ENCODE results near the gene TNFRSF21. TPM values are rescaled to one million over a fixed set of nuclear protein-coding genes. Genes with fewer than 3 reads are reported as not detected.

Gene TNFRSF21
- total RNA-seq, 4 donors from 2014 or later: 3.3 to 7.4 (median 3.9) TPM

GRCh38 chr6:47345761-47346160 is 36.1 kb upstream of the TNFRSF21 start:
- no peak for TF ChIP-seq CTCF (IDR thresholded peaks at IDR 0.05)
- TF ChIP-seq EP300 (IDR thresholded peaks at IDR 0.05): no peak
- TF ChIP-seq POLR2A (IDR thresholded peaks at IDR 0.05): no peak
- TF ChIP-seq POLR2AphosphoS5 (IDR thresholded peaks at IDR 0.05): no peak
- no peaks in the 10 kb centered on the region for H3K27me3 ChIP-seq
- no peaks in the 10 kb centered on the region for H3K4me1 ChIP-seq
- H3K27ac ChIP-seq: no peak overlapping the region
- no peak for DNase-seq (ENCODE audit: low spot score in 2 of 2)
- WGBS: 85% methylated on average over 4 of the region's 4 CpGs
- no peak overlapping the region for H3K4me3 ChIP-seq
- H3K9me3 ChIP-seq: no peaks in the 10 kb centered on the region
- H3K36me3 ChIP-seq: no peaks in the 10 kb centered on the region

- no peak for DNase-seq (ENCODE audit: low spot score in 2 of 2)
These were observed 34.3 kb upstream of the TNFRSF21 start for GRCh38 chr6:47344022-47344421.

GRCh38 chr6:47343600-47343999 is 33.9 kb upstream of the TNFRSF21 start:
- H3K27me3 ChIP-seq: no peaks in the 10 kb centered on the region
- 70% methylated on average over 4 of the region's 4 CpGs for WGBS
- H3K4me3 ChIP-seq: no peak overlapping the region
- no peak overlapping the region for H3K27ac ChIP-seq
- no peak for TF ChIP-seq POLR2AphosphoS5 (IDR thresholded peaks at IDR 0.05)
- TF ChIP-seq EP300 (IDR thresholded peaks at IDR 0.05): no peak
- TF ChIP-seq CTCF (IDR thresholded peaks at IDR 0.05): no peak
- TF ChIP-seq POLR2A (IDR thresholded peaks at IDR 0.05): no peak
- H3K9me3 ChIP-seq: no peaks in the 10 kb centered on the region
- H3K36me3 ChIP-seq: no peaks in the 10 kb centered on the region
- no peaks in the 10 kb centered on the region for H3K4me1 ChIP-seq
- no peak for DNase-seq (ENCODE audit: low spot score in 2 of 2)

More at GRCh38 chr6:47344022-47344421, 34.3 kb upstream of the TNFRSF21 start:
- Histone ChIP-seq H3K4me3 (no peak overlapping the region), H3K36me3 (no peaks in the 10 kb centered on the region), H3K27ac (no peak overlapping the region), H3K9me3 (no peaks in the 10 kb centered on the region), H3K27me3 (no peaks in the 10 kb centered on the region), H3K4me1 (no peaks in the 10 kb centered on the region)
- TF ChIP-seq POLR2AphosphoS5 (IDR thresholded peaks at IDR 0.05) (no peak), CTCF (IDR thresholded peaks at IDR 0.05) (no peak), POLR2A (IDR thresholded peaks at IDR 0.05) (no peak), EP300 (IDR thresholded peaks at IDR 0.05) (no peak)
- WGBS: 25% methylated on average over 1 of the region's 1 CpG

- TF ChIP-seq EP300 (IDR thresholded peaks at IDR 0.05) (no peak), POLR2AphosphoS5 (IDR thresholded peaks at IDR 0.05) (no peak), POLR2A (IDR thresholded peaks at IDR 0.05) (no peak), CTCF (IDR thresholded peaks at IDR 0.05) (no peak)
- WGBS: 51% methylated on average over 8 of the region's 8 CpGs
- no peaks in the 10 kb centered on the region for H3K4me1 ChIP-seq
- H3K36me3 ChIP-seq: no peaks in the 10 kb centered on the region
- no peaks in the 10 kb centered on the region for H3K9me3 ChIP-seq
- H3K4me3 ChIP-seq: no peak overlapping the region
- no peaks in the 10 kb centered on the region for H3K27me3 ChIP-seq
- H3K27ac ChIP-seq: no peak overlapping the region
- no peak for DNase-seq (ENCODE audit: low spot score in 2 of 2)
These were observed 33.1 kb upstream of the TNFRSF21 start for GRCh38 chr6:47342824-47343223.

DNA sequence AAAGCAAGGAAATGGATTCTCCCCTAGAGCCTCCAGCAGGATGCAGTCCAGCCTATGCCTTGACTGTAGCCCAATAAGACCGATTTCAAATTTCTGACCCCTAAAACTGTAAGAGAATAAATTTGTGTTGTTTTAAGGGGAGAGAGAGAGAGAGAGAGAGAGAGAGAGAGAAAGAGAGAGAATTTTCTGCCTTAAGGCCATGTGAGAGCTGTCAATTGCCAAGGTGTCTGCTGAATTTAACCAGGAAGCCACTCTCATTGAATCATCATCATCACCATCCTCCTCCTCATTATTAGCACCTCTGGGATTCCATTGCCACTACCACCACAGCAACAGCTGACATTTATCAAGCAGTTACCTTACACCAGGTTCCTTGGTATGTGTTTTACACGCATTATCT is 27.8 kb upstream of the TNFRSF21 start:
- H3K27me3 ChIP-seq: no peaks in the 10 kb centered on the region
- WGBS: 85% methylated on average over 2 of the region's 2 CpGs
- no peak for TF ChIP-seq POLR2AphosphoS5 (IDR thresholded peaks at IDR 0.05)
- H3K36me3 ChIP-seq: no peaks in the 10 kb centered on the region
- H3K9me3 ChIP-seq: no peaks in the 10 kb centered on the region
- no peak for DNase-seq (ENCODE audit: low spot score in 2 of 2)
- no peak overlapping the region for H3K27ac ChIP-seq
- H3K4me1 ChIP-seq: no peaks in the 10 kb centered on the region
- no peak overlapping the region for H3K4me3 ChIP-seq

GRCh38 chr6:47336334-47336733 is 26.6 kb upstream of the TNFRSF21 start:
- Histone ChIP-seq H3K27me3 (no peaks in the 10 kb centered on the region), H3K9me3 (no peaks in the 10 kb centered on the region), H3K36me3 (no peaks in the 10 kb centered on the region), H3K4me3 (no peak overlapping the region), H3K27ac (no peak overlapping the region), H3K4me1 (no peaks in the 10 kb centered on the region)
- no peak for DNase-seq (ENCODE audit: low spot score in 2 of 2)
- TF ChIP-seq CTCF (IDR thresholded peaks at IDR 0.05): no peak
- no peak for TF ChIP-seq POLR2A (IDR thresholded peaks at IDR 0.05)
- TF ChIP-seq EP300 (IDR thresholded peaks at IDR 0.05): no peak
- TF ChIP-seq POLR2AphosphoS5 (IDR thresholded peaks at IDR 0.05): no peak
